ENCODE measurements around the gene LETM1.

DNA sequence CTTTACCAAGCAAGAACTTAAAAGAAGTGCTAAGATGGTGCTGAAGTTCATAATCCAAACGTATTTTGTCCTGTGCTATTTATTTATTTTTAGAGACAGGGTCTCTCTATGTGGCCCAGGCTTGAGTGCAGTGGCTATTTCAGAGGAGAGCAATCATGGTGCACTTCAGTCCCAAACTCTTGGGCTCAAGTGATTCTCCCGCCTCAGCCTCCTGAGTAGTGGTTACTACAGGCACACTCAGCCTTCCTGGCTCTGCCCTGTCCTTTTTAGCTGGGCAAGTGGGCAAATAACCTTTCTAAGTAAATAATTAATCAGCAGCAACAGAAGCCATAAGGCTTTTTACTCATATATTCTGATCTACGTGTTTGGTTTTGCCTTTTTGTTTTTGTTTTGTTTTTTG, 17.8 kb upstream of the LETM1 start:
- TF ChIP-seq, protein P1, sequence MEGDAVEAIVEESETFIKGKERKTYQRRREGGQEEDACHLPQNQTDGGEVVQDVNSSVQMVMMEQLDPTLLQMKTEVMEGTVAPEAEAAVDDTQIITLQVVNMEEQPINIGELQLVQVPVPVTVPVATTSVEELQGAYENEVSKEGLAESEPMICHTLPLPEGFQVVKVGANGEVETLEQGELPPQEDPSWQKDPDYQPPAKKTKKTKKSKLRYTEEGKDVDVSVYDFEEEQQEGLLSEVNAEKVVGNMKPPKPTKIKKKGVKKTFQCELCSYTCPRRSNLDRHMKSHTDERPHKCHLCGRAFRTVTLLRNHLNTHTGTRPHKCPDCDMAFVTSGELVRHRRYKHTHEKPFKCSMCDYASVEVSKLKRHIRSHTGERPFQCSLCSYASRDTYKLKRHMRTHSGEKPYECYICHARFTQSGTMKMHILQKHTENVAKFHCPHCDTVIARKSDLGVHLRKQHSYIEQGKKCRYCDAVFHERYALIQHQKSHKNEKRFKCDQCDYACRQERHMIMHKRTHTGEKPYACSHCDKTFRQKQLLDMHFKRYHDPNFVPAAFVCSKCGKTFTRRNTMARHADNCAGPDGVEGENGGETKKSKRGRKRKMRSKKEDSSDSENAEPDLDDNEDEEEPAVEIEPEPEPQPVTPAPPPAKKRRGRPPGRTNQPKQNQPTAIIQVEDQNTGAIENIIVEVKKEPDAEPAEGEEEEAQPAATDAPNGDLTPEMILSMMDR (conservative IDR thresholded peaks at IDR 0.05; ENCODE audit: low read depth, low read length), result no peak
- TF ChIP-seq EZH2 (IDR thresholded peaks at IDR 0.05; ENCODE audit: borderline replicate concordance, low read depth, low read length, poor library complexity, severe bottlenecking), result no peak

Measured in A673 (cell line).